ENCODE data around the gene TBX21.

Gene TBX21

GRCh38 chr17:47714773-47715396, 18.2 kb upstream of the TBX21 start:
- no peak for TF ChIP-seq SIN3A (IDR thresholded peaks at IDR 0.05; ENCODE audit: borderline replicate concordance, insufficient read depth, low read length)
- TF ChIP-seq POLR2AphosphoS5 (IDR thresholded peaks at IDR 0.05; ENCODE audit: low read depth, low read length), result no peak
- TF ChIP-seq FOXP2 (optimal IDR thresholded peaks at IDR 0.05; ENCODE audit: borderline replicate concordance, extremely low read depth, extremely low read length, insufficient read depth), result no peak

- TF ChIP-seq, protein P1, sequence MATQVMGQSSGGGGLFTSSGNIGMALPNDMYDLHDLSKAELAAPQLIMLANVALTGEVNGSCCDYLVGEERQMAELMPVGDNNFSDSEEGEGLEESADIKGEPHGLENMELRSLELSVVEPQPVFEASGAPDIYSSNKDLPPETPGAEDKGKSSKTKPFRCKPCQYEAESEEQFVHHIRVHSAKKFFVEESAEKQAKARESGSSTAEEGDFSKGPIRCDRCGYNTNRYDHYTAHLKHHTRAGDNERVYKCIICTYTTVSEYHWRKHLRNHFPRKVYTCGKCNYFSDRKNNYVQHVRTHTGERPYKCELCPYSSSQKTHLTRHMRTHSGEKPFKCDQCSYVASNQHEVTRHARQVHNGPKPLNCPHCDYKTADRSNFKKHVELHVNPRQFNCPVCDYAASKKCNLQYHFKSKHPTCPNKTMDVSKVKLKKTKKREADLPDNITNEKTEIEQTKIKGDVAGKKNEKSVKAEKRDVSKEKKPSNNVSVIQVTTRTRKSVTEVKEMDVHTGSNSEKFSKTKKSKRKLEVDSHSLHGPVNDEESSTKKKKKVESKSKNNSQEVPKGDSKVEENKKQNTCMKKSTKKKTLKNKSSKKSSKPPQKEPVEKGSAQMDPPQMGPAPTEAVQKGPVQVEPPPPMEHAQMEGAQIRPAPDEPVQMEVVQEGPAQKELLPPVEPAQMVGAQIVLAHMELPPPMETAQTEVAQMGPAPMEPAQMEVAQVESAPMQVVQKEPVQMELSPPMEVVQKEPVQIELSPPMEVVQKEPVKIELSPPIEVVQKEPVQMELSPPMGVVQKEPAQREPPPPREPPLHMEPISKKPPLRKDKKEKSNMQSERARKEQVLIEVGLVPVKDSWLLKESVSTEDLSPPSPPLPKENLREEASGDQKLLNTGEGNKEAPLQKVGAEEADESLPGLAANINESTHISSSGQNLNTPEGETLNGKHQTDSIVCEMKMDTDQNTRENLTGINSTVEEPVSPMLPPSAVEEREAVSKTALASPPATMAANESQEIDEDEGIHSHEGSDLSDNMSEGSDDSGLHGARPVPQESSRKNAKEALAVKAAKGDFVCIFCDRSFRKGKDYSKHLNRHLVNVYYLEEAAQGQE (IDR thresholded peaks at IDR 0.05; ENCODE audit: insufficient read depth in 1 of 2, low read depth in 2 of 2, low read length in 2 of 2), result no peak
- TF ChIP-seq SIN3A (IDR thresholded peaks at IDR 0.05; ENCODE audit: borderline replicate concordance, insufficient read depth, low read length), result no peak
- TF ChIP-seq TAF1 (IDR thresholded peaks at IDR 0.05; ENCODE audit: borderline replicate concordance, insufficient read depth, low read length), result no peak
- TF ChIP-seq FOXP2 (optimal IDR thresholded peaks at IDR 0.05; ENCODE audit: borderline replicate concordance, extremely low read depth, extremely low read length, insufficient read depth), result no peak
- TF ChIP-seq POLR2AphosphoS5 (IDR thresholded peaks at IDR 0.05; ENCODE audit: low read depth, low read length), result no peak
These were observed 17.2 kb upstream of the TBX21 start for GRCh38 chr17:47715669-47716325.

DNA sequence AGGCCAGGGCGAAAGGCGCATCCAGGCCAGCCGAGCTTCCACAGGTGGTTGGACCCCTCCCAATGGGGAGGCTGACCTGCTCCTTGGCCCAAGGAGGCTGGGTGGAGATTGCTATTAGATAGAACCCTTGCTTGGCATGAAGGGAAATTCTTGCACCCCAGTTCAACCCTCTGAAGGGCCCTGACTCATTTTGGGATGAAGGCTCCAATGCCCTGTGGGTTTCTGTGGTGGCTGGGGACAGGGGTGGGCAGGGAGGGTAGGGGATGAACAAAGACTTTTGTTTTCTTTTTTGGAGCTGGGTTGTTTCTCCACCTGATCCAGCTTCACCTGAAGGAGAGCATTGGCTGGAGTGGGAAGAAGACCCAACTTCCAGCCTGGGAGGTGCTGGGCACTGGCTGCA, 16.7 kb upstream of the TBX21 start:
- TF ChIP-seq, protein P1 (IDR thresholded peaks at IDR 0.05; ENCODE audit: insufficient read depth in 1 of 2, low read depth in 2 of 2, low read length in 2 of 2), result no peak
- TF ChIP-seq SIN3A (IDR thresholded peaks at IDR 0.05; ENCODE audit: borderline replicate concordance, insufficient read depth, low read length) (no peak), POLR2AphosphoS5 (IDR thresholded peaks at IDR 0.05; ENCODE audit: low read depth, low read length) (no peak), TAF1 (IDR thresholded peaks at IDR 0.05; ENCODE audit: borderline replicate concordance, insufficient read depth, low read length) (no peak), FOXP2 (optimal IDR thresholded peaks at IDR 0.05; ENCODE audit: borderline replicate concordance, extremely low read depth, extremely low read length, insufficient read depth) (no peak)

- TF ChIP-seq FOXP2 (optimal IDR thresholded peaks at IDR 0.05; ENCODE audit: borderline replicate concordance, extremely low read depth, extremely low read length, insufficient read depth), result no peak
- no peak for TF ChIP-seq SIN3A (IDR thresholded peaks at IDR 0.05; ENCODE audit: borderline replicate concordance, insufficient read depth, low read length)
- TF ChIP-seq TAF1 (IDR thresholded peaks at IDR 0.05; ENCODE audit: borderline replicate concordance, insufficient read depth, low read length), result no peak
- no peak for TF ChIP-seq POLR2AphosphoS5 (IDR thresholded peaks at IDR 0.05; ENCODE audit: low read depth, low read length)
- TF ChIP-seq, protein P1 (IDR thresholded peaks at IDR 0.05; ENCODE audit: insufficient read depth in 1 of 2, low read depth in 2 of 2, low read length in 2 of 2), result no peak
These were observed 15.8 kb upstream of the TBX21 start for GRCh38 chr17:47717261-47717697.

DNA sequence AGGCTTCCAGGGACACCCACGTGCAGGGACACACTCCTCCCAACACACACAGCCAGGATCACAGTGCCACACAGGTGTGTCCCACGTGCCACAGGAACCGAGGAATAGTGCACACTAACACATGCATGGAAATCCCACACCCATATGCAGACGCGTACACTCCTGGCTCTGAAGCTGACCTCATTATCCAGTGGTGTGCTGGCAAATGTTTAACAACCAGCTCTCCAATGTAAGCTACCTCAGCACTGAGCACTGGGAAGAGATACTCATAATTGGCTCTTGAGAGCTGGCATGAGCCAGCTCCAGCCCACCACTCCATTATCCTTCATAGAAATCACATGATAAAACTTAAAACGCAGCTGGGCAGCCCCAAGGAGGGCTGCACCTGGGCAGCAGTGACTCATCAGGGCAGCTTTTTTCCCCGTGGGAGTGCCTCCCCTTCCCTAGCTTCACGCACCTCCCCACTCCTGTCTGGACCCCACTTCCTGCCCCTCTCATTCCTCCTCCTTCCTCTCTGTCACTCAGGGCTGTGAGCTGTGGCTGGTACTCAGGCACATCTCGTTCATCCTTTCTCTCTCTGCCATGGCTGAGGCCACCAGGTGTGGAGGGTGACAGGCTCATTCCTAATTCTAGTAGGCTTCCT, 14.9 kb upstream of the TBX21 start:
- TF ChIP-seq FOXP2 (optimal IDR thresholded peaks at IDR 0.05; ENCODE audit: borderline replicate concordance, extremely low read depth, extremely low read length, insufficient read depth) (no peak), TAF1 (IDR thresholded peaks at IDR 0.05; ENCODE audit: borderline replicate concordance, insufficient read depth, low read length) (no peak), SIN3A (IDR thresholded peaks at IDR 0.05; ENCODE audit: borderline replicate concordance, insufficient read depth, low read length) (no peak), POLR2AphosphoS5 (IDR thresholded peaks at IDR 0.05; ENCODE audit: low read depth, low read length) (no peak)
- TF ChIP-seq, protein P1 (IDR thresholded peaks at IDR 0.05; ENCODE audit: insufficient read depth in 1 of 2, low read depth in 2 of 2, low read length in 2 of 2), result no peak
